ENCODE data around the gene WHRN.
A peak's percentile ranks its signal among the peaks of the same experiment; 100 is the strongest.

Gene WHRN

GRCh38 chr9:114370251-114370967 is 134.9 kb downstream of the WHRN start:
- DNase-seq (ENCODE audit: insufficient read length, low spot score) (no peak), FAIRE-seq (no peak)

- DNase-seq (ENCODE audit: insufficient read length, low spot score): no peak
- peak; percentile 83 for FAIRE-seq
Measured at GRCh38 chr9:114369216-114370130, 135.8 kb downstream of the WHRN start.

GRCh38 chr9:114367772-114368569 is 137.3 kb downstream of the WHRN start:
- DNase-seq (ENCODE audit: insufficient read length, low spot score): no peak
- no peak for FAIRE-seq

- DNase-seq (ENCODE audit: insufficient read length, low spot score) (no peak), FAIRE-seq (no peak)
Measured at GRCh38 chr9:114367366-114367765, 137.9 kb downstream of the WHRN start.

GRCh38 chr9:114366334-114367128 is 138.7 kb downstream of the WHRN start:
- peak; percentile 41 for DNase-seq (ENCODE audit: insufficient read length, low spot score)

GRCh38 chr9:114365194-114365593 is 140.1 kb downstream of the WHRN start:
- DNase-seq (ENCODE audit: insufficient read length, low spot score) (no peak), FAIRE-seq (no peak)

More at GRCh38 chr9:114366334-114367128, 138.7 kb downstream of the WHRN start:
- FAIRE-seq: no peak

- peak; percentile 48 for DNase-seq (ENCODE audit: insufficient read length, low spot score)
Measured at GRCh38 chr9:114364134-114365041, 140.9 kb downstream of the WHRN start.

GRCh38 chr9:114363424-114363823 is 141.8 kb downstream of the WHRN start:
- DNase-seq (ENCODE audit: insufficient read length, low spot score) (no peak), FAIRE-seq (no peak)

More at GRCh38 chr9:114364134-114365041, 140.9 kb downstream of the WHRN start:
- no peak for FAIRE-seq

GRCh38 chr9:114362394-114362793 is 142.9 kb downstream of the WHRN start:
- no peak for FAIRE-seq
- no peak for DNase-seq (ENCODE audit: insufficient read length, low spot score)

- FAIRE-seq: no peak
Measured at GRCh38 chr9:114361542-114361941, 143.7 kb downstream of the WHRN start.

GRCh38 chr9:114359801-114360200 is 145.5 kb downstream of the WHRN start:
- DNase-seq (ENCODE audit: insufficient read length, low spot score) (no peak), FAIRE-seq (no peak)

More at GRCh38 chr9:114361542-114361941, 143.7 kb downstream of the WHRN start:
- no peak for DNase-seq (ENCODE audit: insufficient read length, low spot score)

- no peak for DNase-seq (ENCODE audit: insufficient read length, low spot score)
- FAIRE-seq: no peak
Measured at GRCh38 chr9:114357911-114358328, 147.4 kb downstream of the WHRN start.

- FAIRE-seq: no peak
- no peak for DNase-seq (ENCODE audit: insufficient read length, low spot score)
Measured at GRCh38 chr9:114357360-114357759, 147.9 kb downstream of the WHRN start.

GRCh38 chr9:114356792-114357191 is 148.5 kb downstream of the WHRN start:
- FAIRE-seq (no peak), DNase-seq (ENCODE audit: insufficient read length, low spot score) (no peak)

- DNase-seq (ENCODE audit: insufficient read length, low spot score) (no peak), FAIRE-seq (no peak)
Measured at GRCh38 chr9:114355821-114356220, 149.5 kb downstream of the WHRN start.
